ENCODE data around the gene SUSD3.

SUSD3 gene

GRCh38 chr9:93022721-93023520 is 35.6 kb upstream of the SUSD3 start:
- ChIA-PET POLR2A (no interaction called here), CTCF (no interaction called here)
- H3K4me3 ChIP-seq (ENCODE audit: low read depth, low read length) = no peak overlapping the region
- no peak for DNase-seq (ENCODE audit: low read depth, low spot score)
- TF ChIP-seq CTCF (IDR thresholded peaks at IDR 0.05; ENCODE audit: insufficient read depth, low read length, missing control alignments) = no peak

- no peak overlapping the region for H3K4me3 ChIP-seq (ENCODE audit: low read depth, low read length)
- POLR2A ChIA-PET = no interaction called here
- no peak for TF ChIP-seq CTCF (IDR thresholded peaks at IDR 0.05; ENCODE audit: insufficient read depth, low read length, missing control alignments)
- CTCF ChIA-PET = no interaction called here
- no peak for DNase-seq (ENCODE audit: low read depth, low spot score)
Observed at GRCh38 chr9:93023521-93023815, 35.0 kb upstream of the SUSD3 start.

GRCh38 chr9:93024646-93024910 is 33.9 kb upstream of the SUSD3 start:
- ChIA-PET CTCF (no interaction called here), POLR2A (no interaction called here)
- no peak overlapping the region for H3K4me3 ChIP-seq (ENCODE audit: low read depth, low read length)
- no peak for DNase-seq (ENCODE audit: low read depth, low spot score)
- no peak for TF ChIP-seq CTCF (IDR thresholded peaks at IDR 0.05; ENCODE audit: insufficient read depth, low read length, missing control alignments)

- ChIA-PET POLR2A (no interaction called here), CTCF (no interaction called here)
- H3K4me3 ChIP-seq (ENCODE audit: low read depth, low read length) = no peak overlapping the region
- DNase-seq (ENCODE audit: low read depth, low spot score) = no peak
- no peak for TF ChIP-seq CTCF (IDR thresholded peaks at IDR 0.05; ENCODE audit: insufficient read depth, low read length, missing control alignments)
Observed at GRCh38 chr9:93024986-93025630, 33.4 kb upstream of the SUSD3 start.

GRCh38 chr9:93025736-93026135 is 32.8 kb upstream of the SUSD3 start:
- ChIA-PET CTCF (no interaction called here), POLR2A (no interaction called here)
- H3K4me3 ChIP-seq (ENCODE audit: low read depth, low read length) = no peak overlapping the region
- no peak for TF ChIP-seq CTCF (IDR thresholded peaks at IDR 0.05; ENCODE audit: insufficient read depth, low read length, missing control alignments)
- DNase-seq (ENCODE audit: low read depth, low spot score) = no peak

GRCh38 chr9:93026640-93027039 is 31.9 kb upstream of the SUSD3 start:
- ChIA-PET POLR2A (no interaction called here), CTCF (no interaction called here)
- H3K4me3 ChIP-seq (ENCODE audit: low read depth, low read length) = no peak overlapping the region
- no peak for DNase-seq (ENCODE audit: low read depth, low spot score)
- TF ChIP-seq CTCF (IDR thresholded peaks at IDR 0.05; ENCODE audit: insufficient read depth, low read length, missing control alignments) = no peak

Measured in AG04449 (cell line).